SK-N-SH treated with all-trans-retinoic acid at 6 μM for 48 hours (cell line): ENCODE results near the gene ARID1B.

Experiments
- ATAC-seq: fragments of 200-7000 bp; cut with Tn5 transposase; 3 replicates; pipeline ENCODE4 v1.9.1; 2020; ENCODE audit warnings: mild to moderate bottlenecking, moderate library complexity
- ARNTL ChIP-seq: fragments of 450-650 bp; formaldehyde crosslinking; IDR thresholded peaks from 2 replicates; pipeline ENCODE4 v1.5.0; 2020; ENCODE audit warnings: low read depth, mild to moderate bottlenecking, moderate library complexity, borderline replicate concordance
- BACH2 ChIP-seq: fragments of 250-450 bp; sonication (Bioruptor Pico); IDR thresholded peaks from 2 replicates; pipeline ENCODE4 v1.9.0; 2021; ENCODE audit warnings: mild to moderate bottlenecking, borderline replicate concordance
- CSDC2 ChIP-seq: fragments of 250-450 bp; sonication (Bioruptor Pico); IDR thresholded peaks from 2 replicates; pipeline ENCODE4 v1.5.0; 2020; ENCODE audit warnings: mild to moderate bottlenecking, moderate library complexity
- ESRRG ChIP-seq: fragments of 250-450 bp; sonication (Bioruptor Pico); IDR thresholded peaks from 2 replicates; pipeline ENCODE4 v1.6.1; 2021; ENCODE audit warnings: mild to moderate bottlenecking
- ISL1 ChIP-seq: fragments of 250-450 bp; sonication (Bioruptor Pico); IDR thresholded peaks from 2 replicates; pipeline ENCODE4 v2.1.2; 2022; ENCODE audit warnings: mild to moderate bottlenecking, moderate library complexity
- OSR1 ChIP-seq: fragments of 250-450 bp; sonication (Bioruptor Pico); IDR thresholded peaks from 2 replicates; pipeline ENCODE4 v1.8.0; 2022; ENCODE audit warnings: moderate library complexity, mild to moderate bottlenecking, inconsistent platforms
- PPARA ChIP-seq: fragments of 250-450 bp; sonication (Bioruptor Pico); IDR thresholded peaks from 2 replicates; pipeline ENCODE4 v1.5.0; 2020; ENCODE audit warnings: mild to moderate bottlenecking, borderline replicate concordance
- RARB ChIP-seq: fragments of 250-450 bp; sonication (Bioruptor Pico); IDR thresholded peaks from 2 replicates; pipeline ENCODE4 v1.8.0; 2021; ENCODE audit warnings: mild to moderate bottlenecking, moderate library complexity
- SNAI2 ChIP-seq: fragments of 250-450 bp; sonication (Bioruptor Pico); IDR thresholded peaks from 2 replicates; pipeline ENCODE4 v1.5.0; 2020; ENCODE audit warnings: mild to moderate bottlenecking, moderate library complexity
- TCF4 ChIP-seq: fragments of 250-450 bp; sonication (Bioruptor Pico); IDR thresholded peaks from 2 replicates; pipeline ENCODE4 v1.8.0; 2021; ENCODE audit warnings: mild to moderate bottlenecking, moderate library complexity, borderline replicate concordance
- TOX ChIP-seq: fragments of 250-450 bp; sonication (Bioruptor Pico); IDR thresholded peaks from 2 replicates; pipeline ENCODE4 v1.8.0; 2021; ENCODE audit warnings: mild to moderate bottlenecking, moderate library complexity, borderline replicate concordance
- ZC3H10 ChIP-seq: fragments of 250-450 bp; sonication (Bioruptor Pico); IDR thresholded peaks from 2 replicates; pipeline ENCODE4 v1.5.1; 2021; ENCODE audit warnings: mild to moderate bottlenecking, moderate library complexity
- ZFP30 ChIP-seq: fragments of 450-650 bp; formaldehyde crosslinking; IDR thresholded peaks from 2 replicates; pipeline ENCODE4 v1.5.0; 2022; ENCODE audit warnings: mild to moderate bottlenecking, moderate library complexity
- ZNF565 ChIP-seq: fragments of 450-650 bp; formaldehyde crosslinking; conservative IDR thresholded peaks from 2 replicates; pipeline ENCODE4 v1.5.0; 2020; ENCODE audit warnings: low read depth, mild to moderate bottlenecking, moderate library complexity
- ZNF70 ChIP-seq: fragments of 450-650 bp; formaldehyde crosslinking; IDR thresholded peaks from 2 replicates; pipeline ENCODE4 v1.5.0; 2020; ENCODE audit warnings: mild to moderate bottlenecking, moderate library complexity
- ZNF8 ChIP-seq: fragments of 450-650 bp; formaldehyde crosslinking; IDR thresholded peaks from 2 replicates; pipeline ENCODE4 v1.5.0; 2020; ENCODE audit warnings: mild to moderate bottlenecking, moderate library complexity
- TF ChIP-seq, protein P1 (sequence below): fragments of 250-450 bp; sonication (Bioruptor Pico); IDR thresholded peaks from 2 replicates; pipeline ENCODE4 v1.8.0; 2020; ENCODE audit warnings: mild to moderate bottlenecking, moderate library complexity, borderline replicate concordance
- TF ChIP-seq, protein P2 (sequence below): fragments of 250-450 bp; sonication (Bioruptor Pico); IDR thresholded peaks from 2 replicates; pipeline ENCODE4 v1.5.0; 2020; ENCODE audit warnings: mild to moderate bottlenecking, moderate library complexity
- TF ChIP-seq, protein P3 (sequence below): fragments of 250-450 bp; sonication (Bioruptor Pico); IDR thresholded peaks from 2 replicates; pipeline ENCODE4 v1.5.1; 2021; ENCODE audit warnings: mild to moderate bottlenecking, moderate library complexity
- TF ChIP-seq, protein P4 (sequence below): fragments of 250-450 bp; sonication (Bioruptor Pico); IDR thresholded peaks from 2 replicates; pipeline ENCODE4 v1.8.0; 2021; ENCODE audit warnings: low read depth, mild to moderate bottlenecking, moderate library complexity, borderline replicate concordance

Gene ARID1B

DNA sequence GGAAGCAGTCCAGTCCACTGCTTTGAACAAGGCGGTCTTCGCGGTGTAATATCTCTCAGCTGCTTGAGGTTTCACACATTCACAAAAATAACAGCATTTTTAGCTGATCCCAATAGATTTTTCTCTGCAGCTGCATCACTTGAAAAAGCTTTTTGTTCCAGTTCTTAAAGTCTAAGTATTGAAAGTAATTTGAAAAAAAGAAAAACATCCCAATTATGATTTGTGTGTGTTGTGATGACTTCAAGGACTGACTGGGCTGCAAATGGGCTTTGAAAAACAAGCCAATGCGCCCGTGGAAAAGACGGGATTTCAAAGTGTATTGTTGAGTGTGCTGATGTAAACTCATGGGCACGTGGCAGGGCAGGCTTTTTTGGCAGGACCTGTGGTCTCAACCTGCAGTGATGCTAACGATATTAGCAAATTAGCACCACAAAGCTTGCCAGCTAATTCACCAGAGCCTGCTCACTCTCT lies 395.1 kb downstream of the ARID1B start (continued):
- TF ChIP-seq ZFP30 (CRISPR knock-in tag) (no peak), ISL1 (CRISPR knock-in tag) (no peak), OSR1 (CRISPR knock-in tag) (no peak), CSDC2 (no peak), ESRRG (CRISPR knock-in tag) (no peak), ZNF8 (CRISPR knock-in tag) (no peak)
- TF ChIP-seq, protein P1, sequence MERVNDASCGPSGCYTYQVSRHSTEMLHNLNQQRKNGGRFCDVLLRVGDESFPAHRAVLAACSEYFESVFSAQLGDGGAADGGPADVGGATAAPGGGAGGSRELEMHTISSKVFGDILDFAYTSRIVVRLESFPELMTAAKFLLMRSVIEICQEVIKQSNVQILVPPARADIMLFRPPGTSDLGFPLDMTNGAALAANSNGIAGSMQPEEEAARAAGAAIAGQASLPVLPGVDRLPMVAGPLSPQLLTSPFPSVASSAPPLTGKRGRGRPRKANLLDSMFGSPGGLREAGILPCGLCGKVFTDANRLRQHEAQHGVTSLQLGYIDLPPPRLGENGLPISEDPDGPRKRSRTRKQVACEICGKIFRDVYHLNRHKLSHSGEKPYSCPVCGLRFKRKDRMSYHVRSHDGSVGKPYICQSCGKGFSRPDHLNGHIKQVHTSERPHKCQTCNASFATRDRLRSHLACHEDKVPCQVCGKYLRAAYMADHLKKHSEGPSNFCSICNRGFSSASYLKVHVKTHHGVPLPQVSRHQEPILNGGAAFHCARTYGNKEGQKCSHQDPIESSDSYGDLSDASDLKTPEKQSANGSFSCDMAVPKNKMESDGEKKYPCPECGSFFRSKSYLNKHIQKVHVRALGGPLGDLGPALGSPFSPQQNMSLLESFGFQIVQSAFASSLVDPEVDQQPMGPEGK (CRISPR knock-in tag): no peak

DNA sequence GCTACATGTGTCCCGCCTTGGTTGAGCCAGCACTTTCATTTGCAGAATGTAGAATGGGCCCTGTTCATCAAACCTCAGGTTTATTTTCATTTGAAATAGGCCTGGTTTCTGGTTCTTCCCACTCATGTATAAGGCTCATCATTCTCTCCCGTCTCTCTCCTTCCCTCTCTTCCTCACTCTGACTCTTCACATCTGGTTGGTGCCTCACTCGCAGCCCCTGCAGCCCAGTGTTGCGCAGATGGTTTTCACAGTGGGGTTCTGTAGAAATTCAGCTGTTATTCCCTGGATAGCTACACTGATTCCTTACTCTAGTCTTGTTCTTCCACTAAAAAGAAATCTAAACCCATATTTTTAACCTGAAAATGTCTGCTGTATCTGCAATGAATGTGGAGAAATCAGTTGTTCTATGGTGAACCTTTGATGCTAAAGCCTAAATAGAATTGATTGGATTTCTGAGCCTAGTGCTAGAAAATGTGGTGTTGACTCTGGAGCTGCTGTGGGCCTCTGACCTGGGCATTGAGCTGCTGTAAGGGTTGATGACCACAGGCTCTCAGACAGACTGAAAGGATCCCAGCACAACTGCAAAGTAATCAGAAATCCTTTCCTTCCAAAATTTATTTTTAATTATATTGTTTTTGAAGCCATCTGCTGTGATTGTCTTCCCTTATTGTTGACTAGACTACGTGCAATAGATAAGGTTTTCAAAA lies 395.8 kb downstream of the ARID1B start:
- ATAC-seq: no peak

DNA sequence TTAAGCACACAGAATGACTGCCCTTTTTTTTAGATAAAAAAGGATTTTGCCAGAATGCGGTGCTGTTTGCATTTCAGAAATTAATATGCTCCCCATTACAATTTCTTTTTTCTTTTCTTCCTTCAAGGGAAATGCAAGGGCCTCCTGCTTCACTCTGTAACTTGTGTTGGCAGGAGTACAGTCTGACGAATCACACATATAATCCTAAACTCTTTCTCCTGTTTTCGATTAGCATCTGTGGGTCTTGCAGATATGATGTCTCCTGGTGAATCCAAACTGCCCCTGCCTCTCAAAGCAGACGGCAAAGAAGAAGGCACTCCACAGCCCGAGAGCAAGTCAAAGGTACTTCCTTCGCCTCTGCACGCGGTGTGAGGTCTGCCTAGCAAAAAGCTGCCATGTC lies 396.6 kb downstream of the ARID1B start:
- TF ChIP-seq ZFP30 (CRISPR knock-in tag): no peak
- no peak for TF ChIP-seq TCF4
- no peak for TF ChIP-seq ZNF8 (CRISPR knock-in tag)
- no peak for TF ChIP-seq ZNF565
- no peak for TF ChIP-seq PPARA (CRISPR knock-in tag)
- ATAC-seq: no peak; the same call in 2 of the 3 replicates

More for the DNA sequence above, 395.8 kb downstream of the ARID1B start:
- TF ChIP-seq TOX (CRISPR knock-in tag) (no peak), ZC3H10 (CRISPR knock-in tag) (no peak), ISL1 (CRISPR knock-in tag) (no peak), SNAI2 (CRISPR knock-in tag) (no peak), ZNF70 (no peak)
- TF ChIP-seq, all 23 proteins: peak for 0

DNA sequence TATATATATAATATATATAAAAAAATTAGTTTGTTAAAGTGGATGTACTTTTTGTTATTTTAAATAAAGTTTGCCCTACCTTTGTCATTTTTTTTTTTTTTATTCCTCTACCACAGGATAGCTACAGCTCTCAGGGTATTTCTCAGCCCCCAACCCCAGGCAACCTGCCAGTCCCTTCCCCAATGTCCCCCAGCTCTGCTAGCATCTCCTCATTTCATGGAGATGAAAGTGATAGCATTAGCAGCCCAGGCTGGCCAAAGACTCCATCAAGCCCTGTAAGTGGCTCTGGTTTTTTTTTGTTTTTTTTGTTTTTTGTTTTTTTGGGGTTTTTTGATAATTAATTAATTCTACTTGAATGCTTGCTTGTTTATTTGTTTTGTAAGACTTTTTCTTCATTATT lies 397.6 kb downstream of the ARID1B start:
- ATAC-seq: no peak

More for the DNA sequence above, 397.6 kb downstream of the ARID1B start:
- no peak for TF ChIP-seq ZNF8 (CRISPR knock-in tag)
- TF ChIP-seq ZNF565: no peak
- TF ChIP-seq, protein P2, sequence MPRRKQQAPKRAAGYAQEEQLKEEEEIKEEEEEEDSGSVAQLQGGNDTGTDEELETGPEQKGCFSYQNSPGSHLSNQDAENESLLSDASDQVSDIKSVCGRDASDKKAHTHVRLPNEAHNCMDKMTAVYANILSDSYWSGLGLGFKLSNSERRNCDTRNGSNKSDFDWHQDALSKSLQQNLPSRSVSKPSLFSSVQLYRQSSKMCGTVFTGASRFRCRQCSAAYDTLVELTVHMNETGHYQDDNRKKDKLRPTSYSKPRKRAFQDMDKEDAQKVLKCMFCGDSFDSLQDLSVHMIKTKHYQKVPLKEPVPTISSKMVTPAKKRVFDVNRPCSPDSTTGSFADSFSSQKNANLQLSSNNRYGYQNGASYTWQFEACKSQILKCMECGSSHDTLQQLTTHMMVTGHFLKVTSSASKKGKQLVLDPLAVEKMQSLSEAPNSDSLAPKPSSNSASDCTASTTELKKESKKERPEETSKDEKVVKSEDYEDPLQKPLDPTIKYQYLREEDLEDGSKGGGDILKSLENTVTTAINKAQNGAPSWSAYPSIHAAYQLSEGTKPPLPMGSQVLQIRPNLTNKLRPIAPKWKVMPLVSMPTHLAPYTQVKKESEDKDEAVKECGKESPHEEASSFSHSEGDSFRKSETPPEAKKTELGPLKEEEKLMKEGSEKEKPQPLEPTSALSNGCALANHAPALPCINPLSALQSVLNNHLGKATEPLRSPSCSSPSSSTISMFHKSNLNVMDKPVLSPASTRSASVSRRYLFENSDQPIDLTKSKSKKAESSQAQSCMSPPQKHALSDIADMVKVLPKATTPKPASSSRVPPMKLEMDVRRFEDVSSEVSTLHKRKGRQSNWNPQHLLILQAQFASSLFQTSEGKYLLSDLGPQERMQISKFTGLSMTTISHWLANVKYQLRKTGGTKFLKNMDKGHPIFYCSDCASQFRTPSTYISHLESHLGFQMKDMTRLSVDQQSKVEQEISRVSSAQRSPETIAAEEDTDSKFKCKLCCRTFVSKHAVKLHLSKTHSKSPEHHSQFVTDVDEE (CRISPR knock-in tag): no peak
- no peak for TF ChIP-seq TOX (CRISPR knock-in tag)
- TF ChIP-seq, protein P3, sequence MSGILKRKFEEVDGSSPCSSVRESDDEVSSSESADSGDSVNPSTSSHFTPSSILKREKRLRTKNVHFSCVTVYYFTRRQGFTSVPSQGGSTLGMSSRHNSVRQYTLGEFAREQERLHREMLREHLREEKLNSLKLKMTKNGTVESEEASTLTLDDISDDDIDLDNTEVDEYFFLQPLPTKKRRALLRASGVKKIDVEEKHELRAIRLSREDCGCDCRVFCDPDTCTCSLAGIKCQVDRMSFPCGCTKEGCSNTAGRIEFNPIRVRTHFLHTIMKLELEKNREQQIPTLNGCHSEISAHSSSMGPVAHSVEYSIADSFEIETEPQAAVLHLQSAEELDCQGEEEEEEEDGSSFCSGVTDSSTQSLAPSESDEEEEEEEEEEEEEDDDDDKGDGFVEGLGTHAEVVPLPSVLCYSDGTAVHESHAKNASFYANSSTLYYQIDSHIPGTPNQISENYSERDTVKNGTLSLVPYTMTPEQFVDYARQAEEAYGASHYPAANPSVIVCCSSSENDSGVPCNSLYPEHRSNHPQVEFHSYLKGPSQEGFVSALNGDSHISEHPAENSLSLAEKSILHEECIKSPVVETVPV (CRISPR knock-in tag): no peak
- no peak for TF ChIP-seq ARNTL (CRISPR knock-in tag)
- TF ChIP-seq ZFP30 (CRISPR knock-in tag): no peak
- no peak for TF ChIP-seq CSDC2
- no peak for TF ChIP-seq BACH2 (CRISPR knock-in tag)
- no peak for TF ChIP-seq TCF4
- no peak for TF ChIP-seq SNAI2 (CRISPR knock-in tag)
- TF ChIP-seq ZC3H10 (CRISPR knock-in tag): no peak
- TF ChIP-seq, protein P4, sequence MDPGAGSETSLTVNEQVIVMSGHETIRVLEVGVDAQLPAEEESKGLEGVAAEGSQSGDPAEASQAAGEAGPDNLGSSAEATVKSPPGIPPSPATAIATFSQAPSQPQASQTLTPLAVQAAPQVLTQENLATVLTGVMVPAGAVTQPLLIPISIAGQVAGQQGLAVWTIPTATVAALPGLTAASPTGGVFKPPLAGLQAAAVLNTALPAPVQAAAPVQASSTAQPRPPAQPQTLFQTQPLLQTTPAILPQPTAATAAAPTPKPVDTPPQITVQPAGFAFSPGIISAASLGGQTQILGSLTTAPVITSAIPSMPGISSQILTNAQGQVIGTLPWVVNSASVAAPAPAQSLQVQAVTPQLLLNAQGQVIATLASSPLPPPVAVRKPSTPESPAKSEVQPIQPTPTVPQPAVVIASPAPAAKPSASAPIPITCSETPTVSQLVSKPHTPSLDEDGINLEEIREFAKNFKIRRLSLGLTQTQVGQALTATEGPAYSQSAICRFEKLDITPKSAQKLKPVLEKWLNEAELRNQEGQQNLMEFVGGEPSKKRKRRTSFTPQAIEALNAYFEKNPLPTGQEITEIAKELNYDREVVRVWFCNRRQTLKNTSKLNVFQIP (CRISPR knock-in tag): no peak
- no peak for TF ChIP-seq ZNF70
- no peak for TF ChIP-seq RARB (CRISPR knock-in tag)
- TF ChIP-seq ESRRG (CRISPR knock-in tag): no peak
